Liver (tissue), 3 donors: ENCODE data around the gene GOLGA7B.

ENCODE experiments used
- EGR1 ChIP-seq, 2 donors: IDR thresholded peaks; 2 replicates each; pipeline ENCODE4 v1.6.1; 2016 to 2018; ENCODE audit warnings: antibody characterized with exemption in 2 of 2, low read depth in 2 of 2
- FOXA1 ChIP-seq: IDR thresholded peaks from 2 replicates; pipeline ENCODE4 v1.6.1; 2016; ENCODE audit warnings: antibody characterized with exemption
- GABPA ChIP-seq, 2 donors: IDR thresholded peaks in 1 of 2; conservative IDR thresholded peaks in 1 of 2; 2 replicates each; pipeline ENCODE4 v1.6.1; 2016; ENCODE audit warnings: antibody characterized with exemption in 2 of 2, mild to moderate bottlenecking in 1 of 2, moderate library complexity in 1 of 2
- HNF4G ChIP-seq: IDR thresholded peaks from 2 replicates; pipeline ENCODE4 v1.6.1; 2016; ENCODE audit warnings: antibody characterized with exemption
- JUND ChIP-seq, 2 donors: IDR thresholded peaks; 2 replicates each; pipeline ENCODE4 v1.6.1; 2016; ENCODE audit warnings: antibody characterized with exemption in 2 of 2
- RXRA ChIP-seq, 2 donors: IDR thresholded peaks; 2 replicates each; pipeline ENCODE4 v1.6.1; 2017 to 2018; ENCODE audit warnings: antibody characterized with exemption in 2 of 2, mild to moderate bottlenecking in 1 of 2
- SP1 ChIP-seq: IDR thresholded peaks from 2 replicates; pipeline ENCODE4 v1.6.1; 2018; ENCODE audit warnings: antibody characterized with exemption, mild to moderate bottlenecking
- TAF1 ChIP-seq: conservative IDR thresholded peaks from 2 replicates; pipeline ENCODE4 v1.6.1; 2016; ENCODE audit warnings: antibody characterized with exemption, mild to moderate bottlenecking
- YY1 ChIP-seq: IDR thresholded peaks from 2 replicates; pipeline ENCODE4 v1.6.1; 2016; ENCODE audit warnings: antibody characterized with exemption, mild to moderate bottlenecking
- TF ChIP-seq, protein P1 (sequence below): fragments of 150-350 bp; IDR thresholded peaks from 2 replicates; pipeline ENCODE4 v1.5.1; 2017; ENCODE audit warnings: improper control_type of control experiment, low read depth, low read length; ENCODE audit not compliant: missing input control
- TF ChIP-seq, protein P2 (sequence below): IDR thresholded peaks from 2 replicates; pipeline ENCODE4 v1.6.1; 2016; ENCODE audit warnings: antibody characterized with exemption
- donor health status: healthy.
- donor health status: healthy.

GRCh38 chr10:97827702-97828291 lies 21.8 kb upstream of the GOLGA7B start:
- TF ChIP-seq, protein P1, sequence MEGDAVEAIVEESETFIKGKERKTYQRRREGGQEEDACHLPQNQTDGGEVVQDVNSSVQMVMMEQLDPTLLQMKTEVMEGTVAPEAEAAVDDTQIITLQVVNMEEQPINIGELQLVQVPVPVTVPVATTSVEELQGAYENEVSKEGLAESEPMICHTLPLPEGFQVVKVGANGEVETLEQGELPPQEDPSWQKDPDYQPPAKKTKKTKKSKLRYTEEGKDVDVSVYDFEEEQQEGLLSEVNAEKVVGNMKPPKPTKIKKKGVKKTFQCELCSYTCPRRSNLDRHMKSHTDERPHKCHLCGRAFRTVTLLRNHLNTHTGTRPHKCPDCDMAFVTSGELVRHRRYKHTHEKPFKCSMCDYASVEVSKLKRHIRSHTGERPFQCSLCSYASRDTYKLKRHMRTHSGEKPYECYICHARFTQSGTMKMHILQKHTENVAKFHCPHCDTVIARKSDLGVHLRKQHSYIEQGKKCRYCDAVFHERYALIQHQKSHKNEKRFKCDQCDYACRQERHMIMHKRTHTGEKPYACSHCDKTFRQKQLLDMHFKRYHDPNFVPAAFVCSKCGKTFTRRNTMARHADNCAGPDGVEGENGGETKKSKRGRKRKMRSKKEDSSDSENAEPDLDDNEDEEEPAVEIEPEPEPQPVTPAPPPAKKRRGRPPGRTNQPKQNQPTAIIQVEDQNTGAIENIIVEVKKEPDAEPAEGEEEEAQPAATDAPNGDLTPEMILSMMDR = no peak
- TF ChIP-seq GABPA (IDR thresholded peaks at IDR 0.05 in 1 of 2, conservative IDR thresholded peaks at IDR 0.05 in 1 of 2) (no peak), FOXA1 (no peak), YY1 (no peak), HNF4G (no peak), JUND (IDR thresholded peaks at IDR 0.05) (no peak), TAF1 (no peak), RXRA (IDR thresholded peaks at IDR 0.05) (no peak), SP1 (no peak), EGR1 (IDR thresholded peaks at IDR 0.05; ENCODE audit: low read depth in 2 of 2) (no peak)
- TF ChIP-seq, protein P2, sequence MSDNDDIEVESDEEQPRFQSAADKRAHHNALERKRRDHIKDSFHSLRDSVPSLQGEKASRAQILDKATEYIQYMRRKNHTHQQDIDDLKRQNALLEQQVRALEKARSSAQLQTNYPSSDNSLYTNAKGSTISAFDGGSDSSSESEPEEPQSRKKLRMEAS = no peak
